ENCODE measurements around the gene RECK.
"Not testable (repeated sequence)": the region's sequence is repeated elsewhere in the genome, so short reads cannot be mapped to it uniquely, and the experiment has no call there.

RECK gene

GRCh38 chr9:36074055-36074454 is 37.3 kb downstream of the RECK start:
- ATAC-seq = no peak

GRCh38 chr9:36074870-36075532 is 38.3 kb downstream of the RECK start:
- ATAC-seq = no peak

- no peak for ATAC-seq
Observed at GRCh38 chr9:36078051-36078450, 41.3 kb downstream of the RECK start.

- ATAC-seq = no peak
Observed at GRCh38 chr9:36080519-36080918, 43.8 kb downstream of the RECK start.

GRCh38 chr9:36082931-36083330 is 46.2 kb downstream of the RECK start:
- ATAC-seq = no peak

GRCh38 chr9:36086442-36086841 is 49.7 kb downstream of the RECK start:
- no peak for ATAC-seq

- not testable (repeated sequence) for ATAC-seq
Observed at GRCh38 chr9:36087054-36087453, 50.3 kb downstream of the RECK start.

GRCh38 chr9:36088020-36088419 is 51.3 kb downstream of the RECK start:
- ATAC-seq = no peak

- no peak for ATAC-seq
Observed at GRCh38 chr9:36091026-36091953, 54.6 kb downstream of the RECK start.

GRCh38 chr9:36092014-36092413 is 55.3 kb downstream of the RECK start:
- ATAC-seq = no peak

- peak; percentile 97 to 99 for ATAC-seq
Observed at GRCh38 chr9:36092509-36093215, 55.9 kb downstream of the RECK start.

- ATAC-seq = no peak
Observed at GRCh38 chr9:36093384-36093783, 56.7 kb downstream of the RECK start.

- ATAC-seq = no peak
Observed at GRCh38 chr9:36099718-36100117, 63.0 kb downstream of the RECK start.

- no peak for ATAC-seq
Observed at GRCh38 chr9:36100532-36100931, 63.8 kb downstream of the RECK start.

GRCh38 chr9:36101916-36102741 is 65.4 kb downstream of the RECK start:
- ATAC-seq = no peak

GRCh38 chr9:36102742-36103495 is 66.2 kb downstream of the RECK start:
- ATAC-seq = peak; percentile 100

GRCh38 chr9:36109071-36109470 is 72.4 kb downstream of the RECK start:
- no peak for ATAC-seq

GRCh38 chr9:36110434-36110833 is 73.7 kb downstream of the RECK start:
- ATAC-seq = no peak

GRCh38 chr9:36112516-36112915 is 75.8 kb downstream of the RECK start:
- no peak for ATAC-seq

GRCh38 chr9:36113999-36114398 is 77.3 kb downstream of the RECK start:
- no peak for ATAC-seq

- no peak for ATAC-seq
Observed at GRCh38 chr9:36116593-36116992, 79.9 kb downstream of the RECK start.

- no peak for ATAC-seq
Observed at GRCh38 chr9:36118201-36118600, 81.5 kb downstream of the RECK start.
